Epithelial cell of prostate (primary cell): ENCODE measurements around the gene TTI1.
A peak's percentile ranks its signal among the peaks of the same experiment; 100 is the strongest.

Source experiments
- DNase-seq: peaks from one replicate; pipeline ENCODE4 v3.0.0-alpha.2; 2011; ENCODE audit warnings: low read depth, low spot score
- H3K27ac ChIP-seq: fragments of 450-650 bp; 2 replicates; pipeline ENCODE4 v1.5.1; 2017; ENCODE audit warnings: mild to moderate bottlenecking

Gene TTI1

DNA sequence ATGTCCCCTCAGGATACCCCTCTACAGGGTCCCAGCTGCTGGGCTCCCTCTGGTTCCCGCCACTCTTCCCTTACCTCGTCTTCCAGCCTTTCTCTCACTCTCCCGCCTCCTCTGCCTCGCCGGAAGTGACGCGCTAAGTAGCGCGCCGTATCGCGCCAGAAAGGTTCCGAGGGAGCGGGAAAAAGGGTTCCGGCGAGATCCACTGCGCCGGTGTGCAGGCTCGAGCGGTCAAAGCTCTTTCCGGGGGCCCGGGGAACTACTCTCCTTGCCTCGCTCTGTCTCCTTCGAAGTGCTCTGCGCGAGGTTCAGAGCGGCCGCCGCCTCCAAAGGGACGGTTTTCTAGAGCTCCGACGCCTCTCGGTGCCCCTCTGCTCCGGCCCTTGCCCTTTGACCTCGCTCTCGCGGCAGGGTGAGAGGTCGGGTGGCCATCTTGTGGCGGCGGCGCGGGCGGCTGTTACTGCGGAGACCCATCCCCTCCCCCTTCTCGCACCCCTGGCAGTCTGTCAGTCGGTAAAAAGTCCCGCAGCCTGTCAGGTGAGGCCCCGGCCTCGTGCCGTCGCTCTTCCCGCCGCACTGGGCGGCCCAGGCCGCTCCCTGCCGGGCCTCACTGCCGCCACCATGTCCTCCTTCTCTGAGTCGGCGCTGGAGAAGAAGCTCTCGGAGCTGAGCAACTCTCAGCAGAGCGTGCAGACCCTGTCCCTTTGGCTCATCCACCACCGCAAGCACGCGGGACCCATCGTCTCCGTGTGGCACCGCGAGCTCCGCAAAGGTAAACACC, at the start of gene TTI1, which contains the start of gene RPRD1B:
TTI1 (minus strand) TSS at position 127 of the 778 bp plus-strand sequence. CDS start 19,640 bp downstream, outside the sequence.
RPRD1B (plus strand) TSS at position 417 of the 778 bp plus-strand sequence; CDS start at position 619, 202 bp downstream.
- peak; percentile 27 for DNase-seq
- H3K27ac ChIP-seq, result peak within 1 kb of the TSS; percentile 73

GRCh38 chr20:38082894-38083293, 49.6 kb upstream of the TTI1 start:
- no peak overlapping the region for H3K27ac ChIP-seq

GRCh38 chr20:38081575-38081974, 48.3 kb upstream of the TTI1 start:
- DNase-seq, result no peak
- H3K27ac ChIP-seq, result no peak overlapping the region

More at GRCh38 chr20:38082894-38083293, 49.6 kb upstream of the TTI1 start:
- DNase-seq, result no peak

- no peak for DNase-seq
- no peak overlapping the region for H3K27ac ChIP-seq
Measured at GRCh38 chr20:38079353-38079752, 46.1 kb upstream of the TTI1 start.

DNA sequence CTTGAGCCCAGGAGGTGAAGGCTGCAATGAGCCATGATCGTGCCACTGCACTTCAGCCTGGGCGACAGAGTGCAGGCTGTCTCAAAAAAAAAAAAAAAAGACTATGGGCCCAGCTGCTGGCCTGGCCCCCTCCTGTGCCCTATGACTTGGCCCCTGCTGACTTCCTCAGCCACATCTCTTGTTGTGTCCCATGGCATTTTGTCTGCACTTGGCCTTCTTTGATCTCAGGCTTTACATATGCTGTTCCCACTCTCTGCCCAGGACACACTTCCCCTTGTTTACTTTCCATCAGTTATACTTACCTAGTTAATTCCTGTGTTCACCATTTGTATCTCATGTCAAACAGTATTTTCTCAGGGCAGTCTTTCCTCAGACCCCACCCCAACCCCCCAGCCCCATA, 44.8 kb upstream of the TTI1 start:
- H3K27ac ChIP-seq, result no peak overlapping the region
- DNase-seq, result no peak

GRCh38 chr20:38076548-38076947, 43.3 kb upstream of the TTI1 start:
- DNase-seq, result no peak

GRCh38 chr20:38075161-38075998, 42.1 kb upstream of the TTI1 start:
- DNase-seq, result no peak
- no peak overlapping the region for H3K27ac ChIP-seq

More at GRCh38 chr20:38076548-38076947, 43.3 kb upstream of the TTI1 start:
- H3K27ac ChIP-seq, result no peak overlapping the region

GRCh38 chr20:38073307-38074071, 40.2 kb upstream of the TTI1 start:
- no peak overlapping the region for H3K27ac ChIP-seq
- DNase-seq, result no peak

GRCh38 chr20:38072898-38073297, 39.6 kb upstream of the TTI1 start:
- H3K27ac ChIP-seq, result no peak overlapping the region

GRCh38 chr20:38067717-38068365, 34.6 kb upstream of the TTI1 start:
- DNase-seq, result no peak
- no peak overlapping the region for H3K27ac ChIP-seq

More at GRCh38 chr20:38072898-38073297, 39.6 kb upstream of the TTI1 start:
- DNase-seq, result no peak

DNA sequence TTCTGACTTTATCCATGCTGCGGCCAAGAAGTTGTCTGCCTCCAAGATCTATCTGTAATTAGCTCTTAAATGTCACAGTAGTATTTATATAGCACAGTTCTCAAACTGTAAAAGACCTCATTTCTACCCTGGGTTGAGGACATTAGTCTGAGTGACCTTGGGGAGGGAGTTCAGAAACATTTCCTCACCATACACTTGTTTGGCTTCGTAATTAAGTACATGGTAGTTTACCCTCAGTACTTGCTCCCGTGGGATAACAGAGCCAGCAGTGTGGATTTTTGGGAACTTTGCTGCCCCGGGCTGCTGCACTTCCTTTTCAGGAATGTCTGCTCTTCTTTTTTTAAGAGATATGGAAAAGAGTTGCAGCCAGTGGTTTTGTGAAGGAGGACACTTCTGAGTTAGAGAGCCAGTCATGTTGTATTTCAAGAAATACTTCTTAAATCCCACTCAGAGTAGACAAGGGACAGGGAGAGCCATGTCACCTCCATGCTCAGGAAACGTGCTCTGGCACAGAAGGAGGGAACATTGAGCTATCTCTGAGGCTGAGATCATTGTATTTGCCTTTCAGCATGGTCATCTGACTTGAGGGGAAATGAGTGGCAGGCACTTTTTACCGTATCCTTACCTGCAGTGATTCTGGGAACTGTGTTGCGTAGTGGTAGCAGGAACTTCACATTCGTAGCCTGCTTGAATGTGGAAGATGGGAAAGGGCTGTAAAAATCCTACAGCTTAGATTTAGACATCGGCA, 33.9 kb upstream of the TTI1 start:
- DNase-seq, result no peak
- H3K27ac ChIP-seq, result no peak overlapping the region

- H3K27ac ChIP-seq, result no peak overlapping the region
- no peak for DNase-seq
Measured at GRCh38 chr20:38065764-38066375, 32.6 kb upstream of the TTI1 start.

- no peak for DNase-seq
- no peak overlapping the region for H3K27ac ChIP-seq
Measured at GRCh38 chr20:38063911-38064530, 30.8 kb upstream of the TTI1 start.

DNA sequence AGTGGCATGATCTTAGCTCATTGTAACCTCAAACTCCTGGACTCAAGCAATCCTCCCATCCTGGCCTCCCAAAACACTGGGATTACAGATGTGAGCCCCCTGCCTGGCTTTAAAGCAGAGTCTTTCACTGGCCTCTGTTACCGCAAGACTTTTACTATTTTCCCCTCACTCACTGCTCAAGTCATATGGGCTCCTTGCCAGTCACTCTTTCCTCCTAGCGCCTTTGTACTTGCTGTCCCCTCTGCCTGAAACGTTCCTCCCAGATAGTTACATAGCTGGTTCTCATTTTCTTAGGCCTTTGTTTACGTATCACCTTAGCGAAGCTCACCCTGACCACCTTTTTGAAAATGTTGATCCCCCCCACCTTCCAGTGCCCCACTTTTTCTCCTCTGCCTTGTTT, 29.6 kb upstream of the TTI1 start:
- DNase-seq, result no peak
- H3K27ac ChIP-seq, result no peak overlapping the region

- no peak overlapping the region for H3K27ac ChIP-seq
- DNase-seq, result no peak
Measured at GRCh38 chr20:38061109-38061508, 27.9 kb upstream of the TTI1 start.

DNA sequence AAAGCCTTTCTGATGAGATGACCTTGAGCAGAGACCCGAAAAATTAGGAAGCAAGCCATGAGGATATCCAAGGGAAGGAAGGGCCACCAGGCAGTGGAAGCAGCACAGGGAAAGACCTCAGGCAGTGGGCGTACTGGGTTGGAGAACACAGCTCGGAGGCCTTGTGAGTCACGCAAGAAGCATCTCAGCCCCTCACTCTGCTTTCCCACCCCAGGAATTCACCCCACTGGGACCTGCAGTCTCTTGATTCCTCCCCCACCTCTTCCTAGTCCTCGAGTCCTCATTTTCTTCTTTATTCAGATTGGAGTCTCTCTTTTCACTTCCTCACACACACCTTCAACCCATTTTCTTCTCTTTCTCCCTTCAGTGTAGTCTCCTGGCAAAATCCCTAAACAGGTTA, 27.3 kb upstream of the TTI1 start:
- H3K27ac ChIP-seq, result peak overlapping the region; percentile 3
- DNase-seq, result no peak

DNA sequence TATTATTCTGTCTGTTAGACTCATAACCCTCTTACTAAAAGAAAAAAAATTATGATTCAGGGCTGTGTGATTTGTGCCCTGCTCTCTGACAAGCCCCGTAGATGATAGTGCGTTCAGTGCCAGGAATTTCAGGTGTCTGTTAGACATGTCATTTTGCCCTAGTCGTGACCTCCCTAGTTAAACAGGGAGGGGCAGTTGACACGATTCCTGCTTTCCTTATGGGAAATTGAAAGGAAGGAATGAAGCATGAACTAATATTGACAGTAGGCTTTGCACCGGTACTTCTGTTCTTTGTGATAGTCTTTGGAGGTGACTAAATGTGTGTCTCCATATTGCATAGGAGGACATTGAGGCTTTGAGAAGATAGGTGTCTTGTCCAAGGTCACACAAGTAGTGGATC, 26.6 kb upstream of the TTI1 start:
- H3K27ac ChIP-seq, result peak overlapping the region; percentile 16
- no peak for DNase-seq

GRCh38 chr20:38057351-38057972, 24.2 kb upstream of the TTI1 start:
- H3K27ac ChIP-seq, result no peak overlapping the region
- DNase-seq, result no peak
